HEK293T (cell line): ENCODE results near the gene MT2A.

Source experiments
- CTCF ChIA-PET: fragments of 350-600 bp; formaldehyde crosslinking; extraction: SDS; loops from one replicate; lab custom pipeline; 2021; ENCODE audit warnings: antibody characterized with exemption, inconsistent platforms; lab: Yijun Ruan, JAX
- POLR2A ChIA-PET: fragments of 350-600 bp; formaldehyde crosslinking; extraction: SDS; loops from one replicate; lab custom pipeline; 2020; ENCODE audit warnings: antibody characterized with exemption, inconsistent platforms; lab: Yijun Ruan, JAX
- DNase-seq: peaks from one replicate; pipeline ENCODE4 v3.0.0; 2012; ENCODE audit warnings: mixed read lengths; ENCODE audit errors: extremely low spot score
- ARNT ChIP-seq: fragments of 450-650 bp; IDR thresholded peaks from 2 replicates; pipeline ENCODE4 v1.6.1; 2017; ENCODE audit warnings: mild to moderate bottlenecking
- BHLHE40 ChIP-seq: fragments of 450-650 bp; IDR thresholded peaks from 2 replicates; pipeline ENCODE4 v1.6.1; 2016; ENCODE audit warnings: mild to moderate bottlenecking, moderate library complexity, borderline replicate concordance
- CTBP1 ChIP-seq: fragments of 450-650 bp; IDR thresholded peaks from 2 replicates; pipeline ENCODE4 v1.6.1; 2016; ENCODE audit warnings: borderline replicate concordance
- ELF4 ChIP-seq: fragments of 450-650 bp; IDR thresholded peaks from 2 replicates; pipeline ENCODE4 v1.6.1; 2017; ENCODE audit warnings: antibody characterized with exemption
- FOXA1 ChIP-seq: fragments of 450-650 bp; IDR thresholded peaks from 2 replicates; pipeline ENCODE4 v1.6.1; 2016; ENCODE audit warnings: mild to moderate bottlenecking
- FOXK2 ChIP-seq: fragments of 450-650 bp; IDR thresholded peaks from 2 replicates; pipeline ENCODE4 v1.6.1; 2016; ENCODE audit warnings: mild to moderate bottlenecking
- FOXM1 ChIP-seq: fragments of 450-650 bp; IDR thresholded peaks from 2 replicates; pipeline ENCODE4 v1.6.1; 2017; ENCODE audit warnings: mild to moderate bottlenecking, borderline replicate concordance
- HDGF ChIP-seq: fragments of 450-650 bp; IDR thresholded peaks from 2 replicates; pipeline ENCODE4 v1.6.1; 2017; ENCODE audit warnings: antibody characterized with exemption, borderline replicate concordance
- L3MBTL2 ChIP-seq: fragments of 450-650 bp; conservative IDR thresholded peaks from 2 replicates; pipeline ENCODE4 v1.6.1; 2016; ENCODE audit warnings: mild to moderate bottlenecking
- LEF1 ChIP-seq: fragments of 450-650 bp; IDR thresholded peaks from 2 replicates; pipeline ENCODE4 v1.6.1; 2017; ENCODE audit warnings: mild to moderate bottlenecking, borderline replicate concordance
- NFRKB ChIP-seq: fragments of 450-650 bp; IDR thresholded peaks from 2 replicates; pipeline ENCODE4 v1.6.1; 2016; ENCODE audit warnings: mild to moderate bottlenecking, moderate library complexity
- PKNOX1 ChIP-seq: fragments of 450-650 bp; IDR thresholded peaks from 2 replicates; pipeline ENCODE4 v1.6.1; 2016
- SP1 ChIP-seq: fragments of 450-650 bp; IDR thresholded peaks from 2 replicates; pipeline ENCODE4 v1.6.1; 2017
- SUZ12 ChIP-seq: fragments of 450-650 bp; IDR thresholded peaks from 2 replicates; pipeline ENCODE4 v1.6.1; 2016; ENCODE audit warnings: mild to moderate bottlenecking
- TARDBP ChIP-seq: fragments of 450-650 bp; IDR thresholded peaks from 2 replicates; pipeline ENCODE4 v1.6.1; 2016
- ZNF384 ChIP-seq: fragments of 450-650 bp; IDR thresholded peaks from 2 replicates; pipeline ENCODE4 v1.6.1; 2016

MT2A gene

GRCh38 chr16:56608043-56608875 is at the start of gene MT2A:
TSS of gene MT2A (plus strand) at chr16:56608584. CDS start at chr16:56608656, 72 bp downstream.
- ChIA-PET POLR2A (interaction anchor here (0.6 to 1.0 kb wide), 9 partner anchors 10 to 418 kb away, joined by 3 to 8 read pairs (median 3); partner anchors contain the start of genes MT1F and MT1X), CTCF (interaction anchor here (0.6 kb wide), 1 partner anchor 73 kb away, joined by 4 read pairs; no protein-coding TSS in a partner anchor)
- peak; percentile 91 for DNase-seq
- TF ChIP-seq LEF1, result no peak
- peak; percentile 60; the same call in 1 of the 2 replicates for TF ChIP-seq L3MBTL2

GRCh38 chr16:56559109-56559508 is 49.3 kb upstream of the MT2A start:
- CTCF ChIA-PET, result no interaction called here
- POLR2A ChIA-PET, result no interaction called here
- TF ChIP-seq FOXM1 (no peak), FOXA1 (no peak), PKNOX1 (no peak), LEF1 (no peak), ELF4 (no peak)
- DNase-seq, result no peak

GRCh38 chr16:56560447-56560846 is 47.9 kb upstream of the MT2A start:
- TF ChIP-seq LEF1, result no peak
- no peak for TF ChIP-seq CTBP1
- TF ChIP-seq FOXK2, result no peak
- TF ChIP-seq BHLHE40, result no peak
- no peak for TF ChIP-seq FOXM1
- ChIA-PET POLR2A (no interaction called here), CTCF (no interaction called here)
- DNase-seq, result no peak

- CTCF ChIA-PET, result no interaction called here
- no peak for DNase-seq
- POLR2A ChIA-PET, result no interaction called here
- no peak for TF ChIP-seq ARNT
- TF ChIP-seq ZNF384, result no peak
- TF ChIP-seq HDGF, result no peak
- TF ChIP-seq BHLHE40, result no peak
- no peak for TF ChIP-seq LEF1
- TF ChIP-seq TARDBP, result no peak
- no peak for TF ChIP-seq SUZ12
- TF ChIP-seq SP1, result no peak
Measured at GRCh38 chr16:56561126-56561525, 47.3 kb upstream of the MT2A start.

GRCh38 chr16:56564793-56565477 is 43.4 kb upstream of the MT2A start, which contains the start of gene MT4:
TSS of gene MT4 (plus strand) at chr16:56565073. CDS start at chr16:56565129, 56 bp downstream.
- ChIA-PET CTCF (no interaction called here), POLR2A (no interaction called here)
- no peak for TF ChIP-seq FOXA1
- no peak for TF ChIP-seq NFRKB
- no peak for TF ChIP-seq FOXK2
- no peak for TF ChIP-seq ELF4
- TF ChIP-seq TARDBP, result no peak
- no peak for DNase-seq

GRCh38 chr16:56569971-56570370 is 38.4 kb upstream of the MT2A start:
- ChIA-PET CTCF (no interaction called here), POLR2A (no interaction called here)
- no peak for TF ChIP-seq FOXK2
- no peak for TF ChIP-seq L3MBTL2
- no peak for TF ChIP-seq ZNF384
- no peak for TF ChIP-seq BHLHE40
- TF ChIP-seq PKNOX1, result no peak
- no peak for TF ChIP-seq CTBP1
- TF ChIP-seq HDGF, result no peak
- no peak for TF ChIP-seq SUZ12
- no peak for TF ChIP-seq ELF4
- TF ChIP-seq LEF1, result no peak
- no peak for TF ChIP-seq FOXM1
- no peak for TF ChIP-seq NFRKB
- no peak for DNase-seq

- DNase-seq, result no peak
- TF ChIP-seq CTBP1, result no peak
- no peak for TF ChIP-seq ARNT
- no peak for TF ChIP-seq SP1
- no peak for TF ChIP-seq SUZ12
- TF ChIP-seq ZNF384, result no peak
- no peak for TF ChIP-seq TARDBP
- no peak for TF ChIP-seq BHLHE40
- TF ChIP-seq FOXM1, result no peak
- TF ChIP-seq FOXA1, result no peak
- no peak for TF ChIP-seq NFRKB
- TF ChIP-seq ELF4, result no peak
- TF ChIP-seq FOXK2, result no peak
- TF ChIP-seq LEF1, result no peak
- TF ChIP-seq PKNOX1, result no peak
- TF ChIP-seq HDGF, result no peak
- TF ChIP-seq L3MBTL2, result no peak
- ChIA-PET POLR2A (no interaction called here), CTCF (no interaction called here)
Measured at GRCh38 chr16:56571525-56571924, 36.9 kb upstream of the MT2A start.
